ENCODE results near the gene PRR15L.
"Not testable (repeated sequence)": the region's sequence is repeated elsewhere in the genome, so short reads cannot be mapped to it uniquely, and the experiment has no call there.

Gene PRR15L

GRCh38 chr17:47942096-47942510 lies 15.6 kb downstream of the PRR15L start:
- Mint-ChIP-seq H3K4me1 (ENCODE audit: low read depth) (peaks cover 58% of the 10 kb centered on the region), H3K36me3 (peaks cover 12% of the 10 kb centered on the region), H3K4me3 (peak overlapping the region; percentile 98), H3K27me3 (no peaks in the 10 kb centered on the region), H3K9me3 (ENCODE audit: low read depth) (no peaks in the 10 kb centered on the region), H3K27ac (peak overlapping the region; percentile 98)

GRCh38 chr17:47941246-47942095 lies 16.2 kb downstream of the PRR15L start, which contains the start of gene PNPO:
Gene PNPO (plus strand): TSS chr17:47941571. CDS start chr17:47941676, 105 bp downstream.
- Mint-ChIP-seq H3K4me3 (peak within 1 kb of the TSS; percentile 98), H3K36me3 (peaks cover 12% of the 10 kb centered on the region), H3K27me3 (no peaks in the 10 kb centered on the region), H3K9me3 (ENCODE audit: low read depth) (no peaks in the 10 kb centered on the region), H3K27ac (peak within 1 kb of the TSS; percentile 98), H3K4me1 (ENCODE audit: low read depth) (peaks cover 52% of the 10 kb centered on the region)

DNA sequence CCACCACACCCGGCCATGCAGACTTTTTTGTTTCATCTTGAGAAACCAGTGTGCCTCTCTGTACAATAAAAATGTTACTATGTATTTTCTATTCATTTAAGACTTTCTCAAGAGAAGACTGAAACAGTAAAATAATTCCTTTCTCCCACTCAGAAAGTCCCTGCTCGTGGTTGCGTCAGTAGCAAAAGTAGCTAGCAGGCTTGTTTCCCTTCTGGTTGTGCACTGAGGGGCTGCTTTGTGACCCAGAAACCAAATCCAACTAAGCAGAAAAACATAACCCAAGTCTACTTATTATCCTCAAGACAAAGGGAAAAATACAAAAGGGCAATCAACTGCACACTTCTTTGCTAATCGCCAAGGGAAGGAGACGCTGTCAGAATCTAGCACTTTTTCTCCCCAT lies 19.7 kb downstream of the PRR15L start:
- no peak overlapping the region for H3K4me3 Mint-ChIP-seq
- no peak overlapping the region for H3K27ac Mint-ChIP-seq
- H3K4me1 Mint-ChIP-seq (ENCODE audit: low read depth) = peaks cover 21% of the 10 kb centered on the region
- H3K27me3 Mint-ChIP-seq = no peaks in the 10 kb centered on the region
- peaks cover 3% of the 10 kb centered on the region for H3K36me3 Mint-ChIP-seq
- no peaks in the 10 kb centered on the region for H3K9me3 Mint-ChIP-seq (ENCODE audit: low read depth)

DNA sequence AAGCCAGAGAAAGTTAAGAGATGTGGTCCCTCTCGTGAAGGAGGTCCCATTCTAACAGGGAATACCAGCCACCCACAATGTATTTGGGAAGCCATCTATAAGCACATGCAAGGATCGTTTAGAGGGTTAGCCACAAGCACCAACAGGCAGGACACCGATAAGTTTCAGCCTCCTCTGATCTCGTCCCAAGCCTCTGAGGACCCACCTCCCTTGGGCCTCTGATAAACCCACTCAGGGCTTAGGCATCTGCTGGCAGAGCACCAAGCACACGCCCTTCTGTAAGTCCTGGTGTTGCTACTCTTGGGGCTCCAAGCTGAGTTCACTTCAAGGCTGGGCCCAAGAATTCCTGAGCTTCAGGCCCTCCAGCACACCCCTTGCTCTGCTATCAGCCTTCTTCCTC lies 21.7 kb downstream of the PRR15L start:
- Mint-ChIP-seq H3K4me3 (no peak overlapping the region), H3K4me1 (ENCODE audit: low read depth) (peaks cover 9% of the 10 kb centered on the region), H3K36me3 (peaks cover 2% of the 10 kb centered on the region), H3K27me3 (no peaks in the 10 kb centered on the region), H3K9me3 (ENCODE audit: low read depth) (no peaks in the 10 kb centered on the region), H3K27ac (no peak overlapping the region)

- not testable (repeated sequence) for H3K36me3 Mint-ChIP-seq; H3K27ac Mint-ChIP-seq; H3K9me3 Mint-ChIP-seq (ENCODE audit: low read depth); H3K4me1 Mint-ChIP-seq (ENCODE audit: low read depth); H3K27me3 Mint-ChIP-seq; H3K4me3 Mint-ChIP-seq
Observed at GRCh38 chr17:47935468-47935867, 22.2 kb downstream of the PRR15L start.

GRCh38 chr17:47934856-47935255 lies 22.8 kb downstream of the PRR15L start:
- peaks cover under 1% of the 10 kb centered on the region for H3K4me1 Mint-ChIP-seq (ENCODE audit: low read depth)
- no peak overlapping the region for H3K4me3 Mint-ChIP-seq
- H3K9me3 Mint-ChIP-seq (ENCODE audit: low read depth) = no peaks in the 10 kb centered on the region
- H3K27ac Mint-ChIP-seq = no peak overlapping the region
- no peaks in the 10 kb centered on the region for H3K27me3 Mint-ChIP-seq
- H3K36me3 Mint-ChIP-seq = no peaks in the 10 kb centered on the region

- no peak overlapping the region for H3K4me3 Mint-ChIP-seq
Observed at GRCh38 chr17:47931848-47932247, 25.8 kb downstream of the PRR15L start.

GRCh38 chr17:47929218-47930000 lies 28.3 kb downstream of the PRR15L start:
- H3K4me3 Mint-ChIP-seq = no peak overlapping the region
- H3K36me3 Mint-ChIP-seq = peaks cover 7% of the 10 kb centered on the region
- H3K4me1 Mint-ChIP-seq (ENCODE audit: low read depth) = no peaks in the 10 kb centered on the region
- no peaks in the 10 kb centered on the region for H3K27me3 Mint-ChIP-seq
- H3K27ac Mint-ChIP-seq = no peak overlapping the region
- H3K9me3 Mint-ChIP-seq (ENCODE audit: low read depth) = no peaks in the 10 kb centered on the region

More at GRCh38 chr17:47931848-47932247, 25.8 kb downstream of the PRR15L start:
- Mint-ChIP-seq H3K27me3 (no peaks in the 10 kb centered on the region), H3K4me1 (ENCODE audit: low read depth) (no peaks in the 10 kb centered on the region), H3K27ac (no peak overlapping the region), H3K36me3 (peaks cover 3% of the 10 kb centered on the region), H3K9me3 (ENCODE audit: low read depth) (no peaks in the 10 kb centered on the region)

GRCh38 chr17:47928415-47928814 lies 29.3 kb downstream of the PRR15L start:
- H3K4me3 Mint-ChIP-seq = no peak overlapping the region
- H3K4me1 Mint-ChIP-seq (ENCODE audit: low read depth) = no peaks in the 10 kb centered on the region
- no peak overlapping the region for H3K27ac Mint-ChIP-seq
- no peaks in the 10 kb centered on the region for H3K9me3 Mint-ChIP-seq (ENCODE audit: low read depth)
- H3K27me3 Mint-ChIP-seq = no peaks in the 10 kb centered on the region
- peaks cover 7% of the 10 kb centered on the region for H3K36me3 Mint-ChIP-seq

DNA sequence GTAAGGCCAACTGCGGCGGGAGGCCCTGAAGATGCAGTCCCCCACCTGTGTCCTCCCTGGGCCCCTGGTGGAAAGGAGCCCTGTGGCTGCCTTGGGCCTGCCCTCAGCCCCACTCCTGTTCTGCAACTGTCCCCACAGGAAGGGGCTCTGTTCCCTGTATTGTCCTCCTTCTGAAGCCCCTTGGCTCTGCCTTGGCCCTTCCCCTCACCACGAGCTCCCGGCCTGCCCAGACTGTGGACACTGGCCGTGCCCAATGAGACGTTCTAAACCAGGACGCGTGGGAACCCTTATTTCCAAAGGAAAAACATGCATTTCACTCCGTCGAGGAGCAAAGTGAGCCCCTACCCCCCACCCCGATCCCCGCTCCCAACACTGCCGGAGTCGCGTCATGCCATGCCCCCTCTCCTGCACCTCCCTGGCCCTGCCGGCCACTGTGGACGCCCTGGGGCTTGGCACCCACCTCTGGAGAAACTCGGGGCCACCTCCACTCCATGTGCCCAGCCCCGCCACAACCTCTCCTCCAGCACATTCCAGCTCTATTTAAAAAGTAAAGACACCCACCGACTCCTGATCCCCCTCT lies 29.8 kb downstream of the PRR15L start:
- H3K36me3 Mint-ChIP-seq = peaks cover 7% of the 10 kb centered on the region
- no peaks in the 10 kb centered on the region for H3K4me1 Mint-ChIP-seq (ENCODE audit: low read depth)
- no peaks in the 10 kb centered on the region for H3K27me3 Mint-ChIP-seq
- no peaks in the 10 kb centered on the region for H3K9me3 Mint-ChIP-seq (ENCODE audit: low read depth)
- no peak overlapping the region for H3K4me3 Mint-ChIP-seq
- H3K27ac Mint-ChIP-seq = no peak overlapping the region

DNA sequence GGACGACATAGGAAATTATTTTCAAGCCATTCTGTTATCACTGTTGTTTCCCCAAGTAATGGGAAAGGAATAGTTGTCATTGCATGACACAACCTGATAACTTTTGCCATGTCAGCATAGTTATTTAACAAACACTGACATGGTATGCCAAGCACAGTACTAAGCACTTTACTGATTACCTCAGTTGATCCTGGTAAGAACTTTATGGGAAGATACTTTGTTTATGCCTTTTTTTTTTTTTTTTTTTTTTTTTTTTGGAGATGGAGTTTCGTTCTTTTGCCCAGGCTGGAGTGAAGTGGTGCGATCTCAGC lies 32.0 kb downstream of the PRR15L start:
- no peaks in the 10 kb centered on the region for H3K27me3 Mint-ChIP-seq
- H3K4me1 Mint-ChIP-seq (ENCODE audit: low read depth) = no peaks in the 10 kb centered on the region
- peaks cover 7% of the 10 kb centered on the region for H3K36me3 Mint-ChIP-seq
- H3K4me3 Mint-ChIP-seq = no peak overlapping the region
- no peak overlapping the region for H3K27ac Mint-ChIP-seq
- H3K9me3 Mint-ChIP-seq (ENCODE audit: low read depth) = no peaks in the 10 kb centered on the region

- Mint-ChIP-seq H3K4me3 (no peak overlapping the region), H3K4me1 (ENCODE audit: low read depth) (no peaks in the 10 kb centered on the region), H3K27ac (no peak overlapping the region), H3K27me3 (no peaks in the 10 kb centered on the region), H3K36me3 (peaks cover 7% of the 10 kb centered on the region), H3K9me3 (ENCODE audit: low read depth) (no peaks in the 10 kb centered on the region)
Observed at GRCh38 chr17:47924785-47925677, 32.7 kb downstream of the PRR15L start.

DNA sequence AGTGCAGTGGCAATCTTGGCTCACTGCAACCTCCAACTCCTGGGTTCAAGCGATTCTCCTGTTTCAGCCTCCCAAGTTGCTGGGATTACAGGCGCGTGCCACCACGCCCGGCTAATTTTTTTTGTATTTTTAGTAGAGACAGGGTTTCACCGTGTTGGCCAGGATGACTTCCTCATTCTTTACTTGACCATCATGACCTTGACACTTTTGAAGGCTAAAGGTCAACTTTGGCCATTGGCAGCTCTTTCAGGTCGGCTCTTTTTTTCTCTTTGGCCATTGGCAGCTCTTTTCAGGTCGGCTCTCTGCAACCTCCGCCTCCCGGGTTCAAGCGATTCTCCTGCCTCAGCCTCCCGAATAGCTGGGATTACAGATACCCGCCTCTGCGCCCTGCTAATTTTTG lies 37.8 kb downstream of the PRR15L start:
- H3K27me3 Mint-ChIP-seq; H3K9me3 Mint-ChIP-seq (ENCODE audit: low read depth); H3K4me1 Mint-ChIP-seq (ENCODE audit: low read depth); H3K27ac Mint-ChIP-seq; H3K4me3 Mint-ChIP-seq; H3K36me3 Mint-ChIP-seq: not testable (repeated sequence)

DNA sequence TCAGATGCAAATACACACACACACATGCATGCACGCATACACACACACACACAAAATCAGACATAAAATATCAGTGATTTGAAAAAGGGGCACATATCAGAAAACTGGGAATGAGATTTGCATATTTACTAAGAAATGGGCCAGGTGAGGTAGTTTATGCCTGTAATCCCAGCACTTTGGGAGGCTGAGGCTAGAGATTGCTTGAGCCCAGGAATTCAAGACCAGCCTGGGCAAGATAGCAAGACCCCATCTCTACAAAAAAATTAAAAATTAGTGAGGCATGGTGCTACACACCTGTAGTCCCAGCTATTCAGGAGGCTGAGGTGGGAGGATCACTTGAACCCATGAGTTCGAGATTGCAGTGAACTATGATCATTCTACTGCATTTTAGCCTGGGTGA lies 38.7 kb downstream of the PRR15L start:
- peaks cover 2% of the 10 kb centered on the region for H3K36me3 Mint-ChIP-seq

More for the DNA sequence above, 38.7 kb downstream of the PRR15L start:
- H3K4me1 Mint-ChIP-seq (ENCODE audit: low read depth) = peaks cover 7% of the 10 kb centered on the region
- no peaks in the 10 kb centered on the region for H3K9me3 Mint-ChIP-seq (ENCODE audit: low read depth)
- no peak overlapping the region for H3K4me3 Mint-ChIP-seq
- no peaks in the 10 kb centered on the region for H3K27me3 Mint-ChIP-seq
- no peak overlapping the region for H3K27ac Mint-ChIP-seq

All from activated naive CD8-positive, alpha-beta T cell (primary cell).